RCC 7860 (cell line): ENCODE measurements around the gene IFT22.
"Not testable (repeated sequence)": the region's sequence is repeated elsewhere in the genome, so short reads cannot be mapped to it uniquely, and the experiment has no call there.

ENCODE experiments used
- DNase-seq: peaks from one replicate; pipeline ENCODE4 v3.0.0-alpha.2; 2015; ENCODE audit warnings: low spot score
- FAIRE-seq: peaks from 2 replicates; lab custom pipeline; 2012; peaks lifted over from hg19 to GRCh38; lab: Jason Lieb, UNC

The IFT22 gene

GRCh38 chr7:101321491-101322401 is at the start of gene IFT22:
Gene IFT22 (minus strand): TSS chr7:101321812. CDS start chr7:101321709, 103 bp downstream.
- FAIRE-seq (peak; percentile 55), DNase-seq (peak; percentile 86)

- DNase-seq = no peak
Observed at GRCh38 chr7:101370836-101371235, 49.2 kb upstream of the IFT22 start.

GRCh38 chr7:101368422-101369165 is 47.0 kb upstream of the IFT22 start:
- FAIRE-seq = no peak
- DNase-seq = no peak

More at GRCh38 chr7:101370836-101371235, 49.2 kb upstream of the IFT22 start:
- no peak for FAIRE-seq

GRCh38 chr7:101367676-101368075 is 46.1 kb upstream of the IFT22 start:
- DNase-seq (no peak), FAIRE-seq (no peak)

DNA sequence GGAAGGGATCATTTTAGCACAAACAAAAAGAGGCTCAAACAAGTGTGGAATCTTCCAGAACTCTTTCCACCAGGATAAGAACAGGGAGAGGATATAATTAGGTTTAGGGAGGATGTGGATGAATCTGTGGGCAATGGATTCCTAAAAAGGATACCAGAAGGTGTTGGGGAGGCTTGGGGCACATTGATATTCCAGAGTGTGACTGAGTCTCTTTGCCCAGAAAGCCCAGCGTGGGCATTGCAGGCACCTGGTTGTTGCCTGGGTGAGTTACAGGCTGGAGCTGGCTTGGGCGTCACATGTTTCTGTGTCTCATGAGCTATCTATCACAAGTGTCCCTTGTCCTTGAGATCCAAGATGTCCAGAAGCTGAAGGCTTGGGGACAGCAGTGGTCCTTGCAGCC is 44.3 kb upstream of the IFT22 start:
- FAIRE-seq = no peak
- no peak for DNase-seq

DNA sequence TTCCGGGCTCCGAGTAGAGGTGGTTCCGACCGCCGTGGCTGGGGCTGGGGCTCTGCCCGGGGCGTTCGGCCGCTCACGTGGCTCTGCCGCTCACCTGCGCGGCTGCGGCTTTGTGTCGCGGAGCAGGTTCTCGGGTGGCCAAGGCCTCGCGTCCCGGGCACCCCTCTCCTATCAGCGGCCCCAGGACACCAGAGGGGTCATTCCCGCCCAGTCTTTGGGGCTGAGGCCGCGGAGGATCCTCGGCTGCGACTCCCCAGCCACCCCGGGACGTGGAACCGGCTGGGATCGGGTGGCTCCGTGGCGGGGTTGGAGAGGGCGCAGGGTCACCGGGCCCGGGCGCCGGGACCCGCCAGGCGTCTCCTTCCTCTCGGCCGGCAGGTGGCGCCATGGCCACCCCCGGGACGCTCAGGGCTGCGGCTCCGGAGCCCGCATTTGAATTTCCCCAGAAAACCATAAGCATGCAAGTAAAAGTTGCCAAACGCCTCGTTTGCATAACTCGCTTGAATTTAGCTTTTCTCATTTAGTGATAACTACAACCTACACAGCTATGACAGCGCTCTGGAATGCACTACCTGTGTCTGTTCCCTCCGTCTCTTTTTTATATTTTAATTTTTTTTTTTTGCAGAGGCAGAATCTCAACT is 42.2 kb upstream of the IFT22 start:
- FAIRE-seq = no peak
- no peak for DNase-seq

- no peak for DNase-seq
- no peak for FAIRE-seq
Observed at GRCh38 chr7:101363196-101363733, 41.7 kb upstream of the IFT22 start.

DNA sequence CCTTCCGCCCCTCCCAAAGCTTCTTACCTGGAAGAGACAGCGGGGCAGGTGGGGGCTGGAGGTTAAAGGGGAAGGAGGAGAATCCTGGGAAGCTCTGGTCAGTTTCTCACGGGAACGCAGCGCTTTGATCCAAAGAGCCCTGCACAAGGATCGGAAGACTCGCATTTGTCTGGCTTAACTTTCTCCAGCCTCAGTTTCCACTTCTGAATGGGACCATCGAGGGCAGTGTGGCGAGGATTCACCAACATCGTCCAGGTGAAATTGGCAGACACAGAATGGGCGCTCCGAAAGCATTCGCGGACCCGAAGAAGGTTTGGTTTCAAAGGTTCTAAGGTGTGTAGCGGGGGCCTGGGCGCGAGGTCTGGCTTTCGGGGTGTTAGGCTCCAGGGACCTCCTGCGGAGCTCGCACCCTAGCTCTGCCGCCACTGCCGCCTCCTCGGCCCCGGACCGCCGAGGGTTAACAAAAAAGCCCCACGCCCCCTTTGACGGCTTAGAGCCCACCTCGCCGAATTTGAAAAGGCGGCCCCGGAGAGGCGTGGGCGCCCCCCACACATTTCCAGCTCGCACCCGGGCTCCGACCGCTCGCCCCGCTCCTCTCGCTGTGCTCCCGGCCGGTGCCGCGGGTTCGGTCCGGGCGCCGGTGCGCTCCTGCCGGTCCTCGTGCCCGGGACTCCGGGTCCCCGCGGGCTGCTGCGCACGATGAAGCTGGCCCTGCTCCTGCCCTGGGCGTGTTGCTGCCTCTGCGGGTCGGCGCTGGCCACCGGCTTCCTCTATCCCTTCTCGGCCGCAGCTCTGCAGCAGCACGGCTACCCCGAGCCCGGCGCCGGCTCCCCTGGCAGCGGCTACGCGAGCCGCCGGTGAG is 41.0 kb upstream of the IFT22 start, which contains the start of gene COL26A1:
TSS of gene COL26A1 (plus strand) at position 542 of the 862 bp plus-strand sequence. CDS start at position 700, 158 bp downstream.
- no peak for DNase-seq
- FAIRE-seq = no peak

DNA sequence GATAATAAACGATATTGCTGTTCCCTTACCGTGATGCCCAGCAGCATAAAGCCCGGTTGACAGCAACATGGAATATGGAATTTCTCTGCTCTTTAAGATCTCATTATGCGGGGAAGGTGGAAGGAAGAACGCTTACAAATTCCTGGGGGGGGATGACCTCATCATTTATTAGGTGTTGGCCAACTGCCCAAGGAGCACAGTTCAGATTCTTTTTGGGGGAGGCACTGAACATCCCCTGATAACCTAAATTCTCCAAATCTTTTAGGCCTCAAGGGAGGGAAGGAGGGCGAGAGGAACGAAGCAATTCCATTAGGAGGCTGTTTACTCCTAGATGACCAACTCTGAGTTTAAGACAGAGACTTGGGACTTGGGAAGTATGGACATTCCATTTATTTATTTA is 35.8 kb upstream of the IFT22 start:
- FAIRE-seq = no peak

DNA sequence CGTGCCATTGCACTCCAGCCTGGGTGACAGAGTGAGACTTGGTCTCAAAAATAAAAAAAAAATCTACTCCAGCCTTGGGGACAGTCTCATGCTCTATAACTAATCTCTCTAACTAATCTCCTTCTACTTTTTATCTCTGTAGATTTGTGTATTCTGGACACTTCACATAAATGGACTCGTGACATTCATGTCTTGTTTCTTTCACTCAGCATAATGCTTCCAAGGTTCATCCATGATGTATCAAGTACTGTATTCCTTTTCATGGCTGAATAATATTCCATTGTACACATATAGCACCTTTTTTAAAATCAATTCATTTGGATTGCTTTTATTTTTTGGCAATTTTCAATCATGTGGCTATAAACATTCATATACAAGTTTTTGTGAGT is 31.3 kb upstream of the IFT22 start:
- no peak for FAIRE-seq
- no peak for DNase-seq

More for the DNA sequence above, 35.8 kb upstream of the IFT22 start:
- DNase-seq = no peak

DNA sequence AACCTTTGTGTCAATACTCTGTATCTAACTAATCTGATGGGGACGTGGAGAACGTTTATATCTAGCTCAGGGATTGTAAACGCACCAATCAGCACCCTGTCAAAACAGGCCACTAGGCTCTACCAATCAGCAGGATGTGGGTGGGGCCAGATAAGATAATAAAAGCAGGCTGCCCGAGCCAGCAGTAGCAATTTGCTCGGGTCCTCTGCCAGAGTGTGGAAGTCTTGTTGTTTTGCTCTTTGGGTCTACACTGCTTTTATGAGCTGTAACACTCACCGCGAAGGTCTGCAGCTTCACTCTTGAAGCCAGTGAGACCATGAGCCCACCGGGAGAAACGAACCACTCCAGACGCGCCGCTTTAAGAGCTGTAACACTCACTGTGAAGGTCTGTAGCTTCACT is 27.7 kb upstream of the IFT22 start:
- not testable (repeated sequence) for DNase-seq, FAIRE-seq

- DNase-seq, FAIRE-seq: not testable (repeated sequence)
Observed at GRCh38 chr7:101348456-101349067, 26.9 kb upstream of the IFT22 start.

DNA sequence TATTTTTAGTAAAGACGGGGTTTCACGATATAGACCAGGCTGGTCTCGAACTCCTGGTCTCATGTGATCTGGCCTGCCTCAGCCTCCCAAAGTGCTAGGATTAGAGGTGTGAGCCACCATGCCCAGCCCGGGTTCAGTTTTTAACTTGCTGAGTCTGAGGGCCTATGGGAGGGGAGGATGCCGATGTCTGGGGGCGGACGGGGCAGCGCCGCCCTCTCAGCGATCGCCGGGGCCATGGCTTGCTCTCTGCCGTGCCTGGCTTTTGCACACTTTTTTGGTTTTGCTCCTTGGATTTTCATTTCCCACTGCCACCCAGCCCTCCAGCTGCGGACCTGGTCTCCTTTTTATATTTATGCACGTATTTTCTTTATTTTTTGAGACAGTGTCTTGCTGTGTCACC is 25.9 kb upstream of the IFT22 start:
- FAIRE-seq = no peak
- DNase-seq = no peak

DNA sequence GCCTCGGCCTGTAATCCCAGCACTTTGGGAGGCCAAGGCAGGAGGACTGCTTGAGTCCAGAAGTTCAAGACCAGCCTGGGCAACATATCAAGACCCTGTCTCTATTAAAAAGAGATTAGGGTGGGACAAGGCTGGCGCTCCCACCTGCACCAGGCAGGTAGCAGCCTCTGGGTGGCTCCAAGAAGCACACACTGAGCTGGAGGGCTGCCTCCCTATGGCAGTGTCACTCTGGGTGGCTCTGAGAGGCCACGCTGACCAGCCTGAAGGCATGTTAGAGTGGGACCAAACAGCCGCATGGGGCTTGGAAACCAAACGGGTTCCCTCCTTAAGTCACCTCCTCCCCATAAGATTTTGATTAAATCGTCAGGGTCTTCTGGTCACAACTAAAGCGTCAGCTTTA is 21.3 kb upstream of the IFT22 start:
- no peak for FAIRE-seq

DNA sequence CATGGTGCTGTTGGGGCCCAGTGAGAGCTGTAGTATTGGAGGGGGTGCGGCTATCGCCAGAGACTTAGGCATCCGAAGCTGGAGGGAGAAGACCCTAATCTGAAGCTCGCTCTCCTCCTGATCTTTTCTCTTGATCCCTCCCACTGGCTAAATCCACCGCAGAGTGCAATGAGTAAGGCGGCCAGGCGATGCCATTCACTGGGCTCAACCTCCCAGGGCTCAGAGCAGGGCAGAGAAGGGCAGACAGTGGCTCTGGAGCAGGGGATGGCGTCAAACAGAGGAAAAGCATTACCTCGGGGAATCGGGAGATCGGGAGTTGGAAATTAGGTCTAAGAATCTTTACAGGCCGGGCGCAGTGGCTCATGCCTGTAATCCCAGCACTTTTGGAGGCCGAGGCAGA is 18.8 kb upstream of the IFT22 start:
- no peak for FAIRE-seq

More for the DNA sequence above, 21.3 kb upstream of the IFT22 start:
- DNase-seq = no peak

GRCh38 chr7:101333912-101334311 is 12.3 kb upstream of the IFT22 start:
- FAIRE-seq (no peak), DNase-seq (no peak)

More for the DNA sequence above, 18.8 kb upstream of the IFT22 start:
- DNase-seq = no peak

GRCh38 chr7:101332026-101332425 is 10.4 kb upstream of the IFT22 start:
- DNase-seq = no peak
- FAIRE-seq = no peak

DNA sequence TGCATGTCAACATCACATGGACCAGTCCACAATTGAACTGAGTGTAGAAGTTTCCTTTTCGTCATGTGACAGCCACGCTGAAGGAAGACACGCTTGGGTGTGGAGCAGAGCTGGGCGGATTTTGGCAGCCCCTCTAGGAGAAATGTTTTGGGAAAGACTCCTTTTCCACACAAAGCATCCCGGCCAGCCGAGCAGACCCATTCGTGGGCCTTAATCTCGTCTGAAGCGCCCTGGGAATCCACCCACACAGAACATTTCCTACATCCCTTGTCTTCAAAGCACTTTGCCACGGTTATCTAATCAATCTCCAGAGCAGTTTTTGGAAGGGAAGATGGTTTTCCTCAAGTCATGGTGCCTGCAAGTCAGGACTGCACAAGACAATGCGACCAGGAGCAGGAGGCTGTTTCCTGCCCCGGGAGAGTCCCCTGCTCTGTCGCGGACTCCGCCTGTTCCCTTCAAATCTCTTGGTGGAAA is 8.4 kb upstream of the IFT22 start:
- FAIRE-seq = no peak
- DNase-seq = no peak

DNA sequence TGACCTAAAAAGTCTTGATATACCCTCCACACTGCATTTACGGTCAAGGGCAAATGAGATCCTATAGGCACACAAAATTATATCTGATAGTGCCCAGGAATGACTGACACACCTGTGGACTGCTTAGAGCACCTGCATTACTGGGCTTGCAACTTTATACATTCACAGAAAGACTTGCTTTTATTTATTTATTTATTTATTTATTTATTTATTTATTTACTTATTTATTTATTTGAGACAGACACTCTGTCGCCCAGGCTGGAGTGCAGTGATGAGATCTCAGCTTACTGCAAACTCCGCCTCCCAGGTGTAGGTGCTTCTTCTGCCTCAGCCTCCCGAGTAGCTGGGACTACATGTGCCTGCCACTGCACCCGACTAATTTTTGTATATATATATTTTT is 6.5 kb upstream of the IFT22 start:
- DNase-seq = no peak
- FAIRE-seq = no peak
